PC-3 (cell line): ENCODE results near the gene CYB561D1. TPM values are rescaled to one million over a fixed set of nuclear protein-coding genes. Genes with fewer than 3 reads are reported as not detected.

Experiments used
- ATAC-seq: fragments of 200-7000 bp; cut with Tn5 transposase; 2 replicates; pipeline ENCODE4 v1.9.1; 2020; ENCODE audit warnings: mild to moderate bottlenecking, moderate library complexity
- BruUV-seq: library from RNA; stranded (reverse); fragments of 400-500 nt; replicated peaks from 2 replicates; lab custom pipeline; 2021; lab: Mats Ljungman, UMichigan
- CTCF ChIA-PET: fragments of 300-600 bp; sonication (Branson Sonifier 250); formaldehyde crosslinking; loops from one replicate; lab custom pipeline; 2022; ENCODE audit warnings: antibody characterized with exemption; lab: Charles Lee
- POLR2A ChIA-PET: fragments of 300-600 bp; sonication (Branson Sonifier 250); formaldehyde crosslinking; loops from one replicate; lab custom pipeline; 2022; ENCODE audit warnings: antibody characterized with exemption; ENCODE audit not compliant: unreplicated experiment; lab: Charles Lee
- DNase-seq: peaks from one replicate; pipeline ENCODE4 v3.0.0-alpha.2; 2015
- H2AFZ ChIP-seq: fragments of 300-600 bp; sonication (generic); 2 replicates; pipeline ENCODE4 v1.6.0; 2016; ENCODE audit warnings: antibody characterized with exemption, low read length
- H3F3A ChIP-seq: fragments of 300-600 bp; sonication (generic); one replicate; pipeline ENCODE4 v1.6.0; 2017; ENCODE audit warnings: antibody characterized with exemption, low read length, control low read depth, mild to moderate bottlenecking; ENCODE audit not compliant: unreplicated experiment
- H3K27ac ChIP-seq: fragments of 300-600 bp; sonication (generic); 2 replicates; pipeline ENCODE4 v1.5.1; 2016; ENCODE audit warnings: mild to moderate bottlenecking, low read length
- H3K27me3 ChIP-seq: fragments of 300-600 bp; sonication (generic); 2 replicates; pipeline ENCODE4 v1.6.1; 2016; ENCODE audit warnings: low read length, mixed read lengths
- H3K36me3 ChIP-seq: fragments of 300-600 bp; sonication (generic); 2 replicates; pipeline ENCODE4 v1.6.1; 2016; ENCODE audit warnings: low read depth, mixed run types, low read length, mixed read lengths
- H3K4me1 ChIP-seq: fragments of 300-600 bp; sonication (generic); 2 replicates; pipeline ENCODE4 v1.5.1; 2016; ENCODE audit warnings: low read length; ENCODE audit not compliant: insufficient read depth
- H3K4me2 ChIP-seq: fragments of 300-600 bp; sonication (generic); 2 replicates; pipeline ENCODE4 v1.6.0; 2016; ENCODE audit warnings: low read length
- H3K4me3 ChIP-seq: fragments of 300-600 bp; sonication (generic); 2 replicates; pipeline ENCODE4 v1.5.1; 2016; ENCODE audit warnings: mild to moderate bottlenecking, low read length, mixed read lengths
- H3K79me2 ChIP-seq: fragments of 300-600 bp; sonication (generic); 2 replicates; pipeline ENCODE4 v1.6.1; 2017; ENCODE audit warnings: low read length, mixed read lengths
- H3K9ac ChIP-seq: fragments of 300-600 bp; sonication (generic); 2 replicates; pipeline ENCODE4 v1.6.0; 2016; ENCODE audit warnings: mild to moderate bottlenecking, low read length
- H3K9me2 ChIP-seq: fragments of 300-600 bp; sonication (generic); replicated peaks from 2 replicates; pipeline ENCODE4 v1.6.1; 2016; ENCODE audit warnings: mixed run types, low read length, mixed read lengths
- H3K9me3 ChIP-seq: fragments of 300-600 bp; sonication (generic); 2 replicates; pipeline ENCODE4 v1.6.1; 2016; ENCODE audit warnings: low read length, mixed read lengths
- H4K20me1 ChIP-seq: fragments of 300-600 bp; sonication (generic); 2 replicates; pipeline ENCODE4 v1.6.1; 2016; ENCODE audit warnings: low read length, mixed read lengths
- EZH2 ChIP-seq: fragments of 300-600 bp; sonication (generic); IDR thresholded peaks from one replicate; pipeline ENCODE4 v1.6.1; 2017; ENCODE audit warnings: antibody characterized with exemption, mild to moderate bottlenecking, low read length; ENCODE audit not compliant: unreplicated experiment
- EZH2phosphoT487 ChIP-seq: fragments of 300-600 bp; sonication (generic); IDR thresholded peaks from 2 replicates; pipeline ENCODE4 v1.6.1; 2018; ENCODE audit warnings: mild to moderate bottlenecking, antibody characterized with exemption, low read length, borderline replicate concordance
- intact Hi-C: fragments of 100-400 bp; cut with micrococcal nuclease; formaldehyde crosslinking; loops from 2 replicates; pipeline ENCODE4 v1.9.0; 2023
- total RNA-seq: library from RNA; depleted of rRNA; stranded (reverse); fragments of >200 nt; gene quantifications from 2 replicates; pipeline ENCODE4 v1.2.3, GENCODE V29; 2014
- TF ChIP-seq, protein P1 (sequence below): fragments of 300-600 bp; sonication (generic); conservative IDR thresholded peaks from 2 replicates; pipeline ENCODE4 v1.5.1; 2017; ENCODE audit warnings: antibody characterized with exemption, low read depth, mild to moderate bottlenecking, low read length

The CYB561D1 gene
- total RNA-seq, 1 experiment from 2014 or later = 2.7 TPM

DNA sequence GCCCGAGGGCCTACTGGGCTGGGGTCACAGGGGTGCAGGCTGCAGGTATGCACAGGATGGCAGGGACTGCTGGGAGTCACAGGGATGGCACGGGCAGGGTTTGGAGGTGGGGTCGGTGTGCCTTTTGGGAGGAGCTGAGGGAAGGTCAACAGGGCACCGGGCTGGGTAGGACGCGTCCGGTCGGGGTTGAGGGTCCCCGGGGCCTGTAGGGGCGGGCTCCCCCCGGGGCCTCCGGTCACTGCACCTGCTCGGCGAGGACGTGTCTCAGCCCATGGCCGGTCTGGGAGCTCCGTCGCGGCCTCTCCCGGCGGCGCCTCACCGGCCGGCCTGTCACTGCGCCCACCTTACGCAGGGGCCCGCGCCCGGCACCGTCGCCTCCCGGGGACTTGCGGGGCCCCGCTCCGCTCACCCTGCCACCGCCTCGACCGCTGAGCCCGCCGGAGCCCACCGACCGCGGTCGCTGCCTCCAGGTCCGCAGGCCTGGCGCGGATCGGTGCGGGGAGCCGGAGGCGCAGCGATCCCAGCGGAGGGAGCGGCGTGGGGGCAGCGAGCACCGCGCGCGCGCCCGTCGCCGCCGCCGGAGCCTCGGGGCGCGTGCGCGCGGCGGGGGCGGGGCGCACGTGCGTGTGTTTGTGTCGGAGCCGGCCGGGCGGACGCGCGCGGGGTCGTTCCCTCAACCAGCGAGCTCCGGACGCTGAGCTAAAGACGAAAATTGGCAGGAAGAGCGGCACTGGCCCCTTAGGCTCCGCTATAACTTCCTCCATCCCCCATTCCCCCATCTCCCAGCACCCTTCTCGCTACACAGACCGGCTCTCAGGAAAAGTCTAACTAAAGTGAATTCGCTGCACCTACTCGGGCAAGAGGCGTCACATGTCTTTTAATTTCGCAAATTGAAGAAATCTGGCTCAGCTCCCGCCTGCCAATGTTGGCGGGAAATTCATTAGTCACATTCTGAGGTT lies 15.6 kb downstream of the CYB561D1 start, which contains the start of gene AMIGO1:
AMIGO1 (minus strand) TSS at position 552 of the 959 bp plus-strand sequence. CDS start 815 bp downstream, outside the sequence.
- Histone ChIP-seq H3K27ac (no peak within 1 kb of the TSS), H3K27me3 (no peaks in the 10 kb centered on the region), H3K9me2 (no peaks in the 10 kb centered on the region), H2AFZ (peak within 1 kb of the TSS; percentile 97), H4K20me1 (no peaks in the 10 kb centered on the region), H3K36me3 (no peaks in the 10 kb centered on the region), H3K4me2 (peak within 1 kb of the TSS; percentile 97), H3K9ac (peak within 1 kb of the TSS; percentile 40), H3K4me1 (peaks cover 6% of the 10 kb centered on the region; the same call in 1 of the 2 replicates), H3F3A (no peaks in the 10 kb centered on the region), H3K9me3 (no peaks in the 10 kb centered on the region), H3K79me2 (no peaks in the 10 kb centered on the region), H3K4me3 (peak within 1 kb of the TSS; percentile 77)
- BruUV-seq = no TSS peak
- ATAC-seq (peak; percentile 69), DNase-seq (peak; percentile 49)
- no peak for TF ChIP-seq EZH2
- TF ChIP-seq, protein P1, sequence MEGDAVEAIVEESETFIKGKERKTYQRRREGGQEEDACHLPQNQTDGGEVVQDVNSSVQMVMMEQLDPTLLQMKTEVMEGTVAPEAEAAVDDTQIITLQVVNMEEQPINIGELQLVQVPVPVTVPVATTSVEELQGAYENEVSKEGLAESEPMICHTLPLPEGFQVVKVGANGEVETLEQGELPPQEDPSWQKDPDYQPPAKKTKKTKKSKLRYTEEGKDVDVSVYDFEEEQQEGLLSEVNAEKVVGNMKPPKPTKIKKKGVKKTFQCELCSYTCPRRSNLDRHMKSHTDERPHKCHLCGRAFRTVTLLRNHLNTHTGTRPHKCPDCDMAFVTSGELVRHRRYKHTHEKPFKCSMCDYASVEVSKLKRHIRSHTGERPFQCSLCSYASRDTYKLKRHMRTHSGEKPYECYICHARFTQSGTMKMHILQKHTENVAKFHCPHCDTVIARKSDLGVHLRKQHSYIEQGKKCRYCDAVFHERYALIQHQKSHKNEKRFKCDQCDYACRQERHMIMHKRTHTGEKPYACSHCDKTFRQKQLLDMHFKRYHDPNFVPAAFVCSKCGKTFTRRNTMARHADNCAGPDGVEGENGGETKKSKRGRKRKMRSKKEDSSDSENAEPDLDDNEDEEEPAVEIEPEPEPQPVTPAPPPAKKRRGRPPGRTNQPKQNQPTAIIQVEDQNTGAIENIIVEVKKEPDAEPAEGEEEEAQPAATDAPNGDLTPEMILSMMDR = no peak
- no peak for TF ChIP-seq EZH2phosphoT487
- intact Hi-C loops = no loop called here
- CTCF ChIA-PET = interaction anchor here (0.5 kb wide), 1 partner anchor 140 kb away, joined by 3 read pairs; no protein-coding TSS in a partner anchor
- POLR2A ChIA-PET = interaction anchor here (0.8 kb wide), 1 partner anchor 26 kb away, joined by 3 read pairs; the partner anchor contains the start of gene ATXN7L2

GRCh38 chr1:109513110-109513710 lies 19.3 kb downstream of the CYB561D1 start:
- Histone ChIP-seq H3K27ac (no peak overlapping the region), H3K4me3 (no peak overlapping the region), H3K9me3 (no peaks in the 10 kb centered on the region), H3K36me3 (no peaks in the 10 kb centered on the region), H3K4me1 (peaks cover 6% of the 10 kb centered on the region; the same call in 1 of the 2 replicates), H3K9me2 (no peaks in the 10 kb centered on the region), H3K27me3 (no peaks in the 10 kb centered on the region), H3K9ac (no peak overlapping the region), H3F3A (no peaks in the 10 kb centered on the region), H3K79me2 (no peaks in the 10 kb centered on the region), H3K4me2 (no peak overlapping the region), H2AFZ (no peak overlapping the region), H4K20me1 (no peaks in the 10 kb centered on the region)
- intact Hi-C loops = no loop called here
- ATAC-seq (no peak), DNase-seq (no peak)
- no TSS peak for BruUV-seq
- ChIA-PET CTCF (no interaction called here), POLR2A (no interaction called here)
- TF ChIP-seq, protein P1 = no peak
- TF ChIP-seq EZH2 (no peak), EZH2phosphoT487 (no peak)
